B cell (primary cell): Measurements from ENCODE around the gene EMP2. TPM values are rescaled to one million over a fixed set of nuclear protein-coding genes. Genes with fewer than 3 reads are reported as not detected.

Experiments
- ATAC-seq: fragments of 200-7000 bp; cut with Tn5 transposase; one replicate; pipeline ENCODE4 v1.10.0; 2021; ENCODE audit warnings: low read depth, mild to moderate bottlenecking, moderate number of reproducible peaks, moderate library complexity
- CTCF ChIA-PET: fragments of 350-600 bp; sonication (Branson Sonifier 250); formaldehyde crosslinking; loops from one replicate; lab custom pipeline; 2021; ENCODE audit warnings: antibody characterized with exemption, inconsistent platforms; lab: Charles Lee
- POLR2A ChIA-PET: fragments of 350-600 bp; sonication (Branson Sonifier 250); formaldehyde crosslinking; loops from one replicate; lab custom pipeline; 2021; ENCODE audit warnings: antibody characterized with exemption; lab: Charles Lee
- DNase-seq: peaks from one replicate; pipeline ENCODE4 v3.0.0; 2013
- H2AFZ ChIP-seq: 2 replicates; pipeline ENCODE4 v1.6.1; 2012; ENCODE audit warnings: mild to moderate bottlenecking, low read depth, low read length; ENCODE audit not compliant: insufficient read depth, poor library complexity, severe bottlenecking
- H3K27ac ChIP-seq, 2 donors: 1 replicate in 1 of 2; 2 replicates in 1 of 2; pipeline ENCODE4 v1.5.1; 2012 to 2013; ENCODE audit warnings: low read length in 2 of 2, mild to moderate bottlenecking in 2 of 2, moderate library complexity in 1 of 2
- H3K27me3 ChIP-seq, 4 experiments: fragments of 200-600 bp in 1 of 4; sonication (generic) in 1 of 4; replicated peaks in 1 of 4; 1 replicate in 2 of 4; 2 replicates in 2 of 4; pipeline versions ENCODE4 v1.6.1 to v1.7.0; 2013 to 2016; ENCODE audit warnings: low read length in 3 of 4, mild to moderate bottlenecking in 2 of 4, mixed read lengths in 1 of 4, moderate library complexity in 1 of 4; ENCODE audit not compliant: insufficient read depth in 4 of 4, control insufficient read depth in 3 of 4; ENCODE audit errors: control extremely low read depth in 1 of 4
- H3K36me3 ChIP-seq, 2 experiments: replicated peaks in 1 of 2; 1 replicate in 1 of 2; 2 replicates in 1 of 2; pipeline versions ENCODE4 v1.6.1 to v1.7.1; 2013; ENCODE audit warnings: low read length in 1 of 2; ENCODE audit not compliant: insufficient read depth in 2 of 2, control insufficient read depth in 1 of 2; ENCODE audit errors: control extremely low read depth in 1 of 2, extremely low read depth in 1 of 2
- H3K4me1 ChIP-seq, 2 donors: fragments of 200-600 bp in 1 of 2; sonication (generic) in 1 of 2; 1 replicate in 1 of 2; 2 replicates in 1 of 2; pipeline versions ENCODE4 v1.5.1 to v1.6.1; 2013 to 2017; ENCODE audit warnings: low read length in 2 of 2; ENCODE audit not compliant: control insufficient read depth in 2 of 2, insufficient read depth in 2 of 2
- H3K4me2 ChIP-seq: replicated peaks from 2 replicates; pipeline ENCODE3; 2012; ENCODE audit warnings: mild to moderate bottlenecking, low read depth, low read length; ENCODE audit not compliant: poor library complexity, severe bottlenecking
- H3K4me3 ChIP-seq, 5 experiments: fragments of 200-600 bp in 1 of 5; sonication (generic) in 1 of 5; 1 replicate in 3 of 5; 2 replicates in 2 of 5; pipeline versions ENCODE4 v1.5.1 to v1.7.0; 2011 to 2016; ENCODE audit warnings: low read length in 4 of 5, mild to moderate bottlenecking in 4 of 5, low read depth in 2 of 5, control low read depth in 1 of 5, moderate library complexity in 1 of 5; ENCODE audit not compliant: insufficient read depth in 1 of 5; ENCODE audit errors: control extremely low read depth in 1 of 5, extremely low read depth in 1 of 5
- H3K79me2 ChIP-seq: fragments of 200-600 bp; sonication (generic); one replicate; pipeline ENCODE4 v1.6.0; 2016; ENCODE audit warnings: low read length; ENCODE audit not compliant: control insufficient read depth, insufficient read depth
- H3K9ac ChIP-seq: fragments of 200-600 bp; sonication (generic); 2 replicates; pipeline ENCODE4 v1.6.1; 2017; ENCODE audit warnings: mild to moderate bottlenecking, low read length, moderate library complexity
- H3K9me3 ChIP-seq, 3 donors: one replicate each; pipeline versions ENCODE4 v1.6.1 to v1.7.1; 2013; ENCODE audit warnings: low read length in 2 of 3; ENCODE audit not compliant: control insufficient read depth in 2 of 3, insufficient read depth in 1 of 3; ENCODE audit errors: control extremely low read depth in 1 of 3
- H4K20me1 ChIP-seq: 2 replicates; pipeline ENCODE4 v1.6.0; 2012; ENCODE audit warnings: mild to moderate bottlenecking, low read length; ENCODE audit not compliant: insufficient read depth, control insufficient read depth, poor library complexity, severe bottlenecking
- H3K27ac Mint-ChIP-seq: one replicate; pipeline ENCODE4 v1.8.0; 2021; ENCODE audit warnings: mixed read lengths
- H3K27me3 Mint-ChIP-seq: one replicate; pipeline ENCODE4 v1.8.0; 2021; ENCODE audit warnings: mixed read lengths
- H3K4me1 Mint-ChIP-seq: one replicate; pipeline ENCODE4 v1.8.0; 2021; ENCODE audit warnings: mixed read lengths
- H3K4me3 Mint-ChIP-seq: one replicate; pipeline ENCODE4 v1.8.0; 2021; ENCODE audit warnings: mixed read lengths
- H3K9me3 Mint-ChIP-seq: one replicate; pipeline ENCODE4 v1.8.0; 2022; ENCODE audit warnings: mixed read lengths; ENCODE audit not compliant: insufficient read depth
- EZH2 ChIP-seq: IDR thresholded peaks from 2 replicates; pipeline ENCODE4 v1.6.1; 2012; ENCODE audit warnings: borderline replicate concordance, low read depth, mild to moderate bottlenecking, moderate library complexity, low read length; ENCODE audit not compliant: insufficient read depth, poor library complexity, severe bottlenecking
- WGBS: methylation state at CpG from one replicate; pipeline ENCODE4 v1.1.5; 2013; ENCODE audit warnings: missing lambda C conversion rate; ENCODE audit not compliant: insufficient coverage; 5-methylcytosine and 5-hydroxymethylcytosine counted together
- intact Hi-C: fragments of 100-400 bp; cut with micrococcal nuclease; formaldehyde crosslinking; loops from one replicate; pipeline ENCODE4 v1.10.0; 2022
- polyA plus RNA-seq: library from polyadenylated mRNA; depleted of rRNA; stranded (reverse); fragments of >200 nt; gene quantifications from 2 replicates; pipeline ENCODE4 v1.2.3, GENCODE V29; 2012
- total RNA-seq, 2 donors: library from RNA; stranded (reverse); fragments of 120-200 nt in 1 of 2; gene quantifications; 1 replicate in 1 of 2; 2 replicates in 1 of 2; pipeline versions ENCODE4 v1.2.3 to v1.2.4, GENCODE V29; 2013 to 2022
- TF ChIP-seq, protein P1 (sequence below): fragments of 200-600 bp; IDR thresholded peaks from one replicate; pipeline ENCODE4 v1.8.0; 2022; ENCODE audit warnings: antibody characterized with exemption, mild to moderate bottlenecking

The EMP2 gene
- total and polyA plus RNA-seq, 2 donors (not counting 1 experiment from before 2014, with no cell fraction given), result 0.01 TPM; not detected in 1

- DNase-seq (no peak), ATAC-seq (no peak)
- TF ChIP-seq EZH2, result no peak
- TF ChIP-seq, protein P1, sequence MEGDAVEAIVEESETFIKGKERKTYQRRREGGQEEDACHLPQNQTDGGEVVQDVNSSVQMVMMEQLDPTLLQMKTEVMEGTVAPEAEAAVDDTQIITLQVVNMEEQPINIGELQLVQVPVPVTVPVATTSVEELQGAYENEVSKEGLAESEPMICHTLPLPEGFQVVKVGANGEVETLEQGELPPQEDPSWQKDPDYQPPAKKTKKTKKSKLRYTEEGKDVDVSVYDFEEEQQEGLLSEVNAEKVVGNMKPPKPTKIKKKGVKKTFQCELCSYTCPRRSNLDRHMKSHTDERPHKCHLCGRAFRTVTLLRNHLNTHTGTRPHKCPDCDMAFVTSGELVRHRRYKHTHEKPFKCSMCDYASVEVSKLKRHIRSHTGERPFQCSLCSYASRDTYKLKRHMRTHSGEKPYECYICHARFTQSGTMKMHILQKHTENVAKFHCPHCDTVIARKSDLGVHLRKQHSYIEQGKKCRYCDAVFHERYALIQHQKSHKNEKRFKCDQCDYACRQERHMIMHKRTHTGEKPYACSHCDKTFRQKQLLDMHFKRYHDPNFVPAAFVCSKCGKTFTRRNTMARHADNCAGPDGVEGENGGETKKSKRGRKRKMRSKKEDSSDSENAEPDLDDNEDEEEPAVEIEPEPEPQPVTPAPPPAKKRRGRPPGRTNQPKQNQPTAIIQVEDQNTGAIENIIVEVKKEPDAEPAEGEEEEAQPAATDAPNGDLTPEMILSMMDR, result no peak
- H3K4me2 ChIP-seq, result no peak overlapping the region
- ChIA-PET CTCF (no interaction called here), POLR2A (interaction anchor here (0.6 kb wide), 1 partner anchor 838 kb away, joined by 3 read pairs; no protein-coding TSS in a partner anchor)
- no CpG with 5 or more reads among the region's 1 CpG for WGBS
- peaks cover 7% of the 10 kb centered on the region for H3K4me1 Mint-ChIP-seq
- peaks cover 5 to 7% of the 10 kb centered on the region in 2 donors for H3K4me1 ChIP-seq
- H3K4me3 ChIP-seq, result no peak overlapping the region
- H3K9me3 Mint-ChIP-seq, result peaks cover 13% of the 10 kb centered on the region
- no peak overlapping the region for H2AFZ ChIP-seq
- H3K27ac ChIP-seq, result no peak overlapping the region
- H3K27me3 Mint-ChIP-seq, result no peaks in the 10 kb centered on the region
- H3K9ac ChIP-seq, result no peak overlapping the region
- intact Hi-C loops, result no loop called here
- H3K9me3 ChIP-seq, result peaks cover 3 to 34% (median 27%) of the 10 kb centered on the region in 3 donors
- H3K4me3 Mint-ChIP-seq, result no peak overlapping the region
- H3K27me3 ChIP-seq, result no peaks in the 10 kb centered on the region
- no peaks in the 10 kb centered on the region for H3K36me3 ChIP-seq
- H3K79me2 ChIP-seq, result no peaks in the 10 kb centered on the region
- no peaks in the 10 kb centered on the region for H4K20me1 ChIP-seq
- no peak overlapping the region for H3K27ac Mint-ChIP-seq
Measured at GRCh38 chr16:10490141-10490540, 90.3 kb downstream of the EMP2 start.

DNA sequence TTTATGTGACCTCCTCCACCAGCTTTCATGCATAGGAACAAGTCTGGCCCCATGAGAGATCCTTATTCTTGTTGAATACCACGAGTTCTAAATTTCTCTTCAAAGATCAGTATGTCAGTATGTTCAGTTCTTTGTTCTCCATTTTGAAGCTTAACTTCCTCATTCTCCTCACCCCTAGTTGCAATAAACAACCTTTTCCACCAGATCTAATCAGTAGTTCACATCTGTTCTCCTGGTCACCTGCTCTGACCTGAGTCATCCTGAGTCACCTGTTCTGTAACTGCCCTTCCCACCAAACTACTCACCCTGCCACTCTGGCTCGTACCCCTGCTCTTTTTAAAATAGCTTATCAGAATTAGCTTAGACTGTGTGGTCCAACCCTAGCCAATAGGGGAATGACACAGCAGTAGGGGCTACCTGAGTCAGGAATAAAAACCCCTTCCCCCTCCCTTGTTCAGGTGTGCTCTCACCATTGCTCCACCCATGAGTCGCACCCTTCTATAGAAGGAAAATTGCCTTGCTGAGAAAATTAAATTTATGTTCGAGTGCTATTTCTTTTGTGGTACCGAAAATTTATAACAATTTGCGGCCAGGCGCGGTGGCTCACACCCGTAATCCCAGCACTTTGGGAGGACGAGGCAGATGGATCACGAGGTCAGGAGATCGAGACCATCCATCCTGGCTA is 94.6 kb downstream of the EMP2 start:
- Histone ChIP-seq H4K20me1 (no peaks in the 10 kb centered on the region), H3K36me3 (peaks cover 3 to 17% of the 10 kb centered on the region in 2 experiments), H2AFZ (peak overlapping the region; percentile 48), H3K4me1 (peaks cover 7% of the 10 kb centered on the region in 2 donors), H3K9ac (no peak overlapping the region), H3K27ac (no peak overlapping the region), H3K4me2 (no peak overlapping the region), H3K4me3 (no peak overlapping the region), H3K79me2 (no peaks in the 10 kb centered on the region), H3K27me3 (no peaks in the 10 kb centered on the region), H3K9me3 (peaks cover 2 to 36% (median 17%) of the 10 kb centered on the region in 3 donors)
- Mint-ChIP-seq H3K4me3 (no peak overlapping the region), H3K4me1 (peaks cover 10% of the 10 kb centered on the region), H3K27me3 (no peaks in the 10 kb centered on the region), H3K9me3 (peaks cover 4% of the 10 kb centered on the region), H3K27ac (peak overlapping the region; percentile 51)
- DNase-seq (peak; percentile 20), ATAC-seq (peak; percentile 41)
- intact Hi-C loops, result no loop called here
- ChIA-PET POLR2A (no interaction called here), CTCF (interaction anchor here (1.0 kb wide), 1 partner anchor 228 kb away, joined by 4 read pairs; no protein-coding TSS in a partner anchor)
- TF ChIP-seq EZH2, result no peak
- TF ChIP-seq, protein P1, result no peak
- 89% methylated on average over 10 of the region's 12 CpGs for WGBS
